Panc1 (cell line): Measurements from ENCODE around the gene SLC5A9.

Source experiments
- CTCF ChIP-seq: fragments of 450-650 bp; IDR thresholded peaks from 2 replicates; pipeline ENCODE4 v1.5.1; 2017; ENCODE audit warnings: mild to moderate bottlenecking
- TCF7L2 ChIP-seq: IDR thresholded peaks from 2 replicates; pipeline ENCODE4 v1.6.1; 2011; ENCODE audit warnings: mild to moderate bottlenecking, low read depth, low read length, inconsistent platforms

DNA sequence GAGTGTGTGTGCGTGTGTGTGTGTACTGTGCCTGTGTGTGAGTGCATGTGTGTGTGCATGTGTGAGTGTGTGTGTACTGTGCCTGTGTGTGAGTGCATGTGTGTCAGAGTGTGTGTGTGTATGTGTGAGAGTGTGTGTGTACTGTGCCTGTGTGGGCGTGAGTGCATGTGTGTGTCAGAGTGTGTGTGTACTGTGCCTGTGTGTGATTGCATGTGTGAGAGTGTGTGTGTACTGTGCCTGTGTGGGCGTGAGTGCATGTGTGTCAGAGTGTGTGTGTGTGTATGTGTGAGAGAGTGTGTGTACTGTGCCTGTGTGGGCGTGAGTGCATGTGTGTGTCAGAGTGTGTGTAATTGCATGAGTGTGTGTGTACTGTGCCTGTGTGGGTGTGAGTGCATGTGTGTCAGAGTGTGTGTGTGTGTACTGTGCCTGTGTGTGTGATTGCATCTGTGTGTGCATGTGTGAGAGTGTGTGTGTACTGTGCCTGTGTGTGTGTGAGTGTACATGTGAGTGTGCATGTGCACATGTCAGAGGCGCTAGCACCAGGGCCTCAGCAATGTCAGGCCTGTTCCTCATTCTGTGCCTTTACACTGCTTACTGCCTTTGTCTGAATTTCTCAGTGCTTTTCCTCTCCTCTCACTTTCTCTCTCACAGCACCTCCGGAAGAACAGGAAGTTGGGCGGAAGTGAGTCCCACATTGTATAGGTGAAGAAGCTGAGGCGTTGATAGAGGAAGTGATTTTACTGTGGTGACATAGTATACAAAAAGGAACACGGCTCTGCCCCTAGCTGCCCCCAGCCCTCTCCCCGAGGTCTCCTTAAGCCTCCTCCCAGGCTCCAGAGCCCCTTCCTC, 4.9 kb downstream of the SLC5A9 start:
- TF ChIP-seq CTCF (no peak), TCF7L2 (no peak)
